Measurements from ENCODE around the gene NAA30. TPM values are rescaled to one million over a fixed set of nuclear protein-coding genes. Genes with fewer than 3 reads are reported as not detected.

NAA30 gene
- total and polyA plus RNA-seq, 2 of the 8 experiments (the other 6 are each of a cell fraction or from before 2014, with no cell fraction given): 4.2 to 21.9 TPM

GRCh38 chr14:57375156-57375555 lies 15.2 kb upstream of the NAA30 start:
- H3K23ac ChIP-seq (ENCODE audit: insufficient read length): no peak overlapping the region
- no peaks in the 10 kb centered on the region for H3K27me3 ChIP-seq (replicated peaks in 1 of 4; ENCODE audit: control insufficient read depth in 3 of 4, extremely low read depth in 1 of 4, insufficient read depth in 3 of 4, low read length in 3 of 4)
- no peak overlapping the region for H2BK5ac ChIP-seq (ENCODE audit: low read depth, low read length)
- ChIA-PET CTCF (ENCODE audit: partially characterized antibody) (no interaction called here), POLR2A (ENCODE audit: partially characterized antibody) (no interaction called here)
- H3K4me3 ChIP-seq (ENCODE audit: extremely low read depth in 1 of 4, insufficient read depth in 2 of 4, low read depth in 3 of 4, low read length in 4 of 4): no peak overlapping the region
- H2BK20ac ChIP-seq (ENCODE audit: low read length): no peak overlapping the region
- no peak overlapping the region for H2BK15ac ChIP-seq (ENCODE audit: low read length)
- H3K14ac ChIP-seq (ENCODE audit: insufficient read length): no peak overlapping the region
- 52% methylated on average over 3 of the region's 3 CpGs; no CpG with 5 or more reads in 1 of the 2 experiments for WGBS, 2 experiments (ENCODE audit: extremely low coverage in 1 of 2, insufficient coverage in 1 of 2, insufficient read length in 1 of 2, insufficient replicate concordance in 2 of 2, low coverage in 1 of 2, low lambda C conversion rate in 2 of 2, missing lambda C conversion rate in 1 of 2)
- no peak overlapping the region for H2AK5ac ChIP-seq (ENCODE audit: low read depth, low read length)
- H2BK12ac ChIP-seq (ENCODE audit: low read depth, low read length): no peak overlapping the region
- no peak overlapping the region for H3K4me2 ChIP-seq (ENCODE audit: insufficient read depth in 1 of 2, low read depth in 2 of 2, low read length in 2 of 2)
- no peaks in the 10 kb centered on the region for H3K79me2 ChIP-seq (ENCODE audit: control insufficient read depth in 1 of 2, insufficient read depth in 2 of 2, low read length in 2 of 2)
- no peak overlapping the region for H3K4ac ChIP-seq (replicated peaks; ENCODE audit: insufficient read length, low read depth, low read length)
- 0 out of 7 replicates have a peak, but pooled peaks cover 0 to 2% (median 0%) of the 10 kb centered on the region in 4 experiments for H3K4me1 ChIP-seq (replicated peaks in 1 of 4; ENCODE audit: control insufficient read depth in 3 of 4, insufficient read depth in 4 of 4, low read length in 3 of 4)
- DNase-seq (ENCODE audit: low read depth in 1 of 2, low spot score in 2 of 2) (no peak), FAIRE-seq (no peak)
- H4K91ac ChIP-seq (replicated peaks; ENCODE audit: insufficient read length, low read length): no peak overlapping the region
- no peak overlapping the region for H3K9ac ChIP-seq (replicated peaks in 1 of 4; ENCODE audit: extremely low read depth in 1 of 4, low read depth in 3 of 4, low read length in 3 of 4)
- no peak overlapping the region for H2AFZ ChIP-seq (ENCODE audit: low read length)
- H4K20me1 ChIP-seq (replicated peaks in 1 of 2; ENCODE audit: control insufficient read depth in 1 of 2, insufficient read depth in 2 of 2, low read length in 2 of 2): no peaks in the 10 kb centered on the region
- no peak overlapping the region for H4K8ac ChIP-seq (ENCODE audit: extremely low read depth, insufficient read depth, low read length)
- no peaks in the 10 kb centered on the region for H3K79me1 ChIP-seq (ENCODE audit: low read depth, low read length)
- no peak overlapping the region for H3K27ac ChIP-seq (ENCODE audit: low read depth, low read length)
- H3K9me3 ChIP-seq (ENCODE audit: insufficient read depth in 2 of 2, low read depth in 1 of 2, low read length in 1 of 2): no peaks in the 10 kb centered on the region
- no peaks in the 10 kb centered on the region for H3K36me3 ChIP-seq (ENCODE audit: control insufficient read depth in 2 of 4, insufficient read depth in 4 of 4, low read length in 3 of 4)
- no peak overlapping the region for H3K56ac ChIP-seq (replicated peaks; ENCODE audit: insufficient read length, low read depth, low read length)
- H3K23me2 ChIP-seq (ENCODE audit: low read depth, low read length): no peaks in the 10 kb centered on the region
- H2BK120ac ChIP-seq (replicated peaks; ENCODE audit: low read depth, low read length): no peak overlapping the region
- H3K18ac ChIP-seq (ENCODE audit: extremely low read depth, low read length): no peak overlapping the region
- TF ChIP-seq TBP (IDR thresholded peaks at IDR 0.05; ENCODE audit: low read depth, low read length): no peak
- no peak for TF ChIP-seq KDM4A (IDR thresholded peaks at IDR 0.05; ENCODE audit: low read depth, low read length, severe bottlenecking)
- TF ChIP-seq HDAC2 (IDR thresholded peaks at IDR 0.05; ENCODE audit: borderline replicate concordance in 1 of 2, low read depth in 2 of 2, low read length in 2 of 2): no peak
- TF ChIP-seq TAF1 (IDR thresholded peaks at IDR 0.05; ENCODE audit: low read depth, low read length): no peak
- TF ChIP-seq FOSL1 (IDR thresholded peaks at IDR 0.05; ENCODE audit: insufficient read depth, low read depth, low read length): no peak
- no peak for TF ChIP-seq CTCF (IDR thresholded peaks at IDR 0.05; ENCODE audit: control extremely low read depth in 1 of 3, insufficient read depth in 1 of 3, low read depth in 1 of 3, low read length in 3 of 3)
- TF ChIP-seq JUND (IDR thresholded peaks at IDR 0.05; ENCODE audit: low read length): no peak
- TF ChIP-seq HDAC6 (IDR thresholded peaks at IDR 0.05; ENCODE audit: low read depth, low read length): no peak
- TF ChIP-seq EP300 (IDR thresholded peaks at IDR 0.05; ENCODE audit: borderline replicate concordance in 1 of 2, low read depth in 2 of 2, low read length in 2 of 2): no peak
- no peak overlapping the region for H4K5ac ChIP-seq (ENCODE audit: insufficient read length, low read depth, low read length)

Data from H1 (cell line).